PC-3 (cell line): ENCODE results near the gene LTBP1.

Source experiments
- EZH2 ChIP-seq: fragments of 300-600 bp; sonication (generic); IDR thresholded peaks from one replicate; pipeline ENCODE4 v1.6.1; 2017; ENCODE audit warnings: antibody characterized with exemption, mild to moderate bottlenecking, low read length; ENCODE audit not compliant: unreplicated experiment
- EZH2phosphoT487 ChIP-seq: fragments of 300-600 bp; sonication (generic); IDR thresholded peaks from 2 replicates; pipeline ENCODE4 v1.6.1; 2018; ENCODE audit warnings: mild to moderate bottlenecking, antibody characterized with exemption, low read length, borderline replicate concordance
- TF ChIP-seq, protein P1 (sequence below): fragments of 300-600 bp; sonication (generic); conservative IDR thresholded peaks from 2 replicates; pipeline ENCODE4 v1.5.1; 2017; ENCODE audit warnings: antibody characterized with exemption, low read depth, mild to moderate bottlenecking, low read length

DNA sequence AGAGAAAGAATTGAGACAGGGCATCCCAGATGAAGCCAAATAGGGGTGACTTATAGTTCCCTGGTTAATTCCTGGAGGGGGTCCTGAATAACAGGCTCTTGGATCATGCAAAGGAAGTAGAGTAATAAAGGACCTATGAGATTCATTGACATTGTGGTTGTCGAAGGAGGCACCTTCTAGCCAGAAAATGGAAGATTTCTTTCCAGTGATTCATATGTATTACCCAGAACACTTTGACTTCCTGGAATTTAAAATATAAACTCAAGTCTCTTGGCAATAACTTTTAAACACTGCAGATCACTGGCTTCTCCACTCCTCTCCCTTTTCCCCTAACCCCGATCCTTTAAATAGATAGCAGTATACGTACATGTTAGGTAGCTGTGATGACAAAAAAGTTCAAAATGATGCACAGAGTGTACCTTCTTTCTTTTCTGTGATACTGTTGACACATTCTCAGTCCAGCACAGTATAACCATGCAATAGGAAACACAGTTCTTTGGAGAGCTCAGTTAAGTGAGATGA, 211.8 kb downstream of the LTBP1 start:
- TF ChIP-seq, protein P1, sequence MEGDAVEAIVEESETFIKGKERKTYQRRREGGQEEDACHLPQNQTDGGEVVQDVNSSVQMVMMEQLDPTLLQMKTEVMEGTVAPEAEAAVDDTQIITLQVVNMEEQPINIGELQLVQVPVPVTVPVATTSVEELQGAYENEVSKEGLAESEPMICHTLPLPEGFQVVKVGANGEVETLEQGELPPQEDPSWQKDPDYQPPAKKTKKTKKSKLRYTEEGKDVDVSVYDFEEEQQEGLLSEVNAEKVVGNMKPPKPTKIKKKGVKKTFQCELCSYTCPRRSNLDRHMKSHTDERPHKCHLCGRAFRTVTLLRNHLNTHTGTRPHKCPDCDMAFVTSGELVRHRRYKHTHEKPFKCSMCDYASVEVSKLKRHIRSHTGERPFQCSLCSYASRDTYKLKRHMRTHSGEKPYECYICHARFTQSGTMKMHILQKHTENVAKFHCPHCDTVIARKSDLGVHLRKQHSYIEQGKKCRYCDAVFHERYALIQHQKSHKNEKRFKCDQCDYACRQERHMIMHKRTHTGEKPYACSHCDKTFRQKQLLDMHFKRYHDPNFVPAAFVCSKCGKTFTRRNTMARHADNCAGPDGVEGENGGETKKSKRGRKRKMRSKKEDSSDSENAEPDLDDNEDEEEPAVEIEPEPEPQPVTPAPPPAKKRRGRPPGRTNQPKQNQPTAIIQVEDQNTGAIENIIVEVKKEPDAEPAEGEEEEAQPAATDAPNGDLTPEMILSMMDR: no peak
- TF ChIP-seq EZH2phosphoT487 (no peak), EZH2 (no peak)
